Stimulated activated CD4-positive, alpha-beta T cell treated with anti-CD3 and anti-CD28 coated beads, TNF-alpha, amount 100 ng/mL, for 48 hours (primary cell): Measurements from ENCODE around the gene NPIPA1.
A peak's percentile ranks its signal among the peaks of the same experiment; 100 is the strongest.
"Not testable (repeated sequence)": the region's sequence is repeated elsewhere in the genome, so short reads cannot be mapped to it uniquely, and the experiment has no call there.

Experiments
- DNase-seq, 3 donors: peaks; one replicate each; pipeline ENCODE4 v3.0.0-alpha.2; 2020; ENCODE audit warnings: low read depth in 3 of 3

The NPIPA1 gene

DNA sequence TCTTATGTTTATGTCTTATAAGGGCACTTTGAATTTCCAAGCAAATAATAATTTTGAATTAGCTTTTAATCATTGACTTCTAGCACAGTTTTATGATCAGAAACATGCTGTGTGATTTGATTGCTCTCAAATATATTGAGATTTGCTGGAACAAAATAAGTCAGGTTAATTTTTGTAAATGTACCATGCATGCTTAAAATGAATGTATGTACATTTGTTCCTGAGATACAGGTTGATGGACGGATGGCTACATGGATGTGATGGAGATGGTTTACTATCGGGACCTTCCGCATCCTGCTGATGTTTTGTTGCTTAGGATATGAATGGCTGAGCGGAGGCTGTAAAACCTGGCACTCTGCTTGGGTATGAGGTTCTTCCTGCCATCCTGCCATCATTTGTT is at the start of gene NPIPA1:
Gene NPIPA1, plus strand, starts transcription at position 301 of the 400 bp plus-strand sequence. Its CDS starts 0 bp downstream, at position 301.
- not testable (repeated sequence) for DNase-seq

DNA sequence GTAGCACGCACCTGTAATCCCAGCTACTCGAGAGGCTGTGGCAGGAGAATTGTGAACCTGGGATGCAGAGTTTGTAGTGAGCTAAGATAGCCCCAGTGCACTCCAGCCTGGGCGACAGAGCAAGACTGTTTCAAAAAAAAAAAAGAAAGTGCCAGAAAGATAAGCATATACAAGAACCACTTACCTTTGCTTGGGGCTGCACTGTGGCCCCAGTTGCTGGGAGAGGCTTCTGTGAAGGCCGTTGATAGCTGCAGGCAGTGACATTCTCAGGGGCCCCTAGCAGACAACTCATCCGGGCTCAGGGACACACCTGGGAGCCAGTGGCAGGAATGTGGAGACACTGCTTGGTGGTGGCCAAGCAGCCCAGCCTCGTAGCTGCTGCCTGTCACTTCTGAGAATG is 45.1 kb upstream of the NPIPA1 start:
- DNase-seq, result not testable (repeated sequence)

DNA sequence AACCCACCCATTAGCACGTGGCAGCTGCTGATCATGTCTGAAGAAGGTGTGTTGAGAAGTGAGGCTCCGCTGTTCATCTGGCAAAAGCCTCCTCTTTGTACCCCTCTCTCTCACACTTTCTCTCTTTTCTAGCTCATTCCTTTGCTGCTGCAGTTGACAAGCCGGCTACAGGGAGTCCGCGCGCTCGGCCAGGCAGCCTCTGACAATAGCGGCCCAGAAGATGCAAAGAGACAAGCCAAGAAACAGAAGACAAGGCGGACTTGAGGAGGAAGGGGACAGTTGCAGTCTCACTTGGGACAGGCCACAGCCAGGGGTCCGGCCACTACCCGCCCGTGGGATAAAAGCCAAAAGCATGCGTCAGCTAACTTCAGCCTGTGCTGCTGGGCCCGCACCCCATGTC is 41.9 kb upstream of the NPIPA1 start:
- DNase-seq, result not testable (repeated sequence)

DNA sequence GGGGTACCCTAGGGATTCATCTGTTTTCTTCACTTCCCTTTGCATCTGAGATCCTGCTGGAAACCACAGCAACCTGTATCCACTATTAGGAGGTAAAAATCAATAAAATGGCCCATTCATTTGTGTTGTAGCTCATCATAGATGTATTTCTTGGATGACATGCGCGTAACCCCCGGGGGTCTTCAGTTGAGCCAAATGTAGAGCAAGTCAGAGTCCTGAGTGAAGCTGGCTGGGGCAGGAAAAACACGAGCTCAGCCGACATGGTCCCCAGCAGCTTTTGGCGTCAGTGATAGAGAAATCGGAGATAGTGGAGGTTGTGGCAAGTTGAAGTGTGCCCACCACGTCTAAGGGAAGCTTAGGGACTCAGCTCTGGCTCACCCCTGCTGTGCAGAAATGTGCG is 41.2 kb upstream of the NPIPA1 start:
- not testable (repeated sequence) for DNase-seq

DNA sequence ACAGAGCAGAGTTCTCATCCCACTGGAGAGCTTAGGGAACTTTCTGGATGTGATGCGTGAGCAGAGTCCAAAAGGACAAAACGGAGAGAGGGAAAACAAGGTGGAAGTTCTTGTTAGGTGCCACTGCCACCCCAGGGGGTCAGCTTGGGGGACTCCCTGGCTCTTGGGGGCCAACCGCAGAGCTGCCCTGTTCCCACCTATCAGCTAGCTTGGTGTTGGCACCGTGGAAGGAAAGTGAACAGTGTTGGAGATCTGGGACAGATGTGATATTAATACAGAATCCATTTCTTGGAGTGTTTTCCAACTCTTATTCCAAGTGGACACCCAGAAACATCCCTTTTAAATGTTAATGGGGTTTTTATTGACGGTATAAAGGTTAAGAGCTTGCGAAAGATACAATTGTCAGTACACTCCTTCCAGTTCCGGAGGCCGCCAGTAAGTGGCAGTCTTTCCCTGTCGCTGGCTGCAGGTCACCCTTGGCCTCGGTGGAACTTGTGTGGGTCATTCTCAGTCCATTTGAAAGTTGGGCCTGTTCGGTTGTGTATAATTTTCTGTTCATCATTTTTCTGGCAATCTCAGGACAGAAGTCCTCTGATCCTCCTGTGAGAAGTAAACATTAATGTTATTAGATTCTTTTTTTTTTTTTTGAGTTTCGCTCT is 40.1 kb upstream of the NPIPA1 start:
- not testable (repeated sequence) for DNase-seq

DNA sequence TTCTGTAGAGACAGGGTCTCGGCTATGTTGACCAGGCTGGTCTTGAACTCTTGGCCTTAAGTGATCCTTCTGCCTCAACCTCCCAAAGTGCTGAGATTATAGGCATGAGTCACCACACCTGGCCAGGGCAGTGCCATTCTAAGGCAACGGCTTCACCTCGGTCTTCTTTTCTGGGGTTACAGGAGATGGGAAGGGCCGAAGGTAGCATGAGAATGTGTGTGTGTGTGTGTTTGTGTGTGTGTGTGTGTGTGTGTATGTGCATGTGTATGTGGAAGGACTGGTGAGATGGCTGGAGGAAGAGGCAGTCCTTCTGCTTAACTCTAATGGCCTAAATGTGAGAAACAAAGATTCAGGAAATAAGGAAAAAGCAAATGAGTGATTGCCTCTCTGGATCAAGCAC is 39.1 kb upstream of the NPIPA1 start:
- DNase-seq, result not testable (repeated sequence)

GRCh38 chr16:14903191-14903957 is 33.9 kb upstream of the NPIPA1 start:
- DNase-seq, result not testable (repeated sequence)

GRCh38 chr16:14909744-14910143 is 27.5 kb upstream of the NPIPA1 start:
- DNase-seq, result not testable (repeated sequence)

- DNase-seq, result not testable (repeated sequence)
Observed at GRCh38 chr16:14910833-14911629, 26.2 kb upstream of the NPIPA1 start.

DNA sequence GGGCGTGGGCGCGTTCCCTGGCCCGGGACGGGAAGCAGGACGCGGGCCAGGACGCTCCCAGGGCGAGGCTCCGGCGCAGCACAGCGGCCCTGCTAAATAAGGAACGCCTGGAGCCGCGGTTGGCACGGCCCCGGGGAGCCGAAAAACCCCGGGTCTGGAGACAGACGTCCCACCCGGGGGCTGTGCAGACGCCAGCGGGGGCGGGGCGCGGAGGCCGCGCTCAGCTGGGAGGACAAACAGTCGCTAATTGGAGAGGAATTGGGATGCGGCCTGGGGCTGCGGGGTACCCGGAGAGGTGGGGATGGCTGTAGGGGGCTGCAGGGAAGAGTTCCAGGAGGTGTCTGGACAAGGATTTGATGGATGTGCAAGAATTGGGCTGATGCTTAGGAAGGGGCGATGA is 25.3 kb upstream of the NPIPA1 start:
- DNase-seq, result peak in 2 of 3 donors; percentile 16 to 38

DNA sequence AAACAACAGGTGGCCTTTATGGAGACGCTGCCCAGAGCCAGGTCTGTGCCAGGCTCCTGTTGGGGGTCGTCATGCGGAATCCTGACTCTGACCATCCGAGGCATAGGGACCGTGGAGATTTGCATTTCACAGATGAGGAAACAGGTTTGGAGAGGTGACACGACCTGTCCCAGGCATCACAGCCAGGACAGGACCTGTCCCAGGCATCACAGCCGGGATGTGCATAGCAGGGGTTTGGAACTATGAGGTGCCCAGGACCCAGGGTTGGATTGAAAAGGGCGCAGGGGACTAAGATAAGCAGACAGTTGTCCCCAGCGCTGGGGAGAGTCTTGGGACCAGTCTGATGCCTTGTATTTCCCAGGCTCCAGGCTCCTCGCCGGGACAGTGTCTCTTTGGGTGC is 24.7 kb upstream of the NPIPA1 start:
- not testable (repeated sequence) for DNase-seq

GRCh38 chr16:14918504-14918903 is 18.7 kb upstream of the NPIPA1 start:
- DNase-seq, result not testable (repeated sequence)

DNA sequence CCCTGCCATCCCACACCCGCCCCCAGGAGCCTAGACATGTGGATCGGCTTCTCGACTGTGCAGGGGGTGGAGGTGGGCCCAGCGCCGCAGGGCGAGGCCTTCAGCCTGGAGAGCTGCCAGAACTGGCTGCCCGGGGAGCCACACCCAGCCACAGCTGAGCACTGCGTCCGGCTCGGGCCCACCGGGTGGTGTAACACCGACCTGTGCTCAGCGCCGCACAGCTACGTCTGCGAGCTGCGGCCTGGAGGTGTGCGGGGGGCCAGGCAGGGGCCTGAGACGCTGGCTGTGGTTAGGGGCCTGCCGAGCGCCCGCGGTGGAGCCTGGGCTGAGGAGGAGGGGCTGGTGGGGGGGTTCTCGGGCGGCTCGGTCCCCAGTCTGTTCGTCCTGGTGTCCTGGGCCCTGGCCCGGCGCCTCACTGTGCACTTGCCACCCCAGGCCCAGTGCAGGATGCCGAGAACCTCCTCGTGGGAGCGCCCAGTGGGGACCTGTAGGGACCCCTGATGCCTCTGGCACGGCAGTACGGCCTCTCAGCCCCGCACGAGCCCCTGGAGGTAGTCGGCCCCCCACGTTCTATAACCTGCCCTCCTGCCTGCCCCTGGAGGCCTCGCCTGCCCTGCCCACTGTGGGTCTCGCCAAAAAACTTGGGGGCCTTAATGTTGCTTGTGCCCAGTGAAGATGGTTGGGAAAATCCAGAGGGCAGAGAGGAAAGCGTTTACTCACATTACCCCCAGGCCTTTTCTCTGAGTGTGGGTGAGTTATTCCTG is 17.2 kb upstream of the NPIPA1 start:
- DNase-seq, result not testable (repeated sequence)

DNA sequence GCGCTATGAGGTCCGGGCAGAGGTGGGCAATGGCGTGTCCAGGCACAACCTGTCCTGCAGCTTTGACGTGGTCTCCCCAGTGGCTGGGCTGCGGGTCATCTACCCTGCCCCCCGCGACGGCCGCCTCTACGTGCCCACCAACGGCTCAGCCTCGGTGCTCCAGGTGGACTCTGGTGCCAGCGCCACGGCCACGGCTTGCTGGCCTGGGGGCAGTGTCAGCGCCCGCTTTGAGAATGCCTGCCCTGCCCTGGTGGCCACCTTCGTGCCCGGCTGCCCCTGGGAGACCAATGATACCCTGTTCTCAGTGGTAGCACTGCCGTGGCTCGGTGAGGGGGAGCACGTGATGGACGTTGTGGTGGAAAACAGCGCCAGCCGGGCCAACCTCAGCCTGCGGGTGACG is 15.0 kb upstream of the NPIPA1 start:
- not testable (repeated sequence) for DNase-seq

- not testable (repeated sequence) for DNase-seq
Observed at GRCh38 chr16:14922968-14923367, 14.3 kb upstream of the NPIPA1 start.

- not testable (repeated sequence) for DNase-seq
Observed at GRCh38 chr16:14923394-14924088, 13.7 kb upstream of the NPIPA1 start.

DNA sequence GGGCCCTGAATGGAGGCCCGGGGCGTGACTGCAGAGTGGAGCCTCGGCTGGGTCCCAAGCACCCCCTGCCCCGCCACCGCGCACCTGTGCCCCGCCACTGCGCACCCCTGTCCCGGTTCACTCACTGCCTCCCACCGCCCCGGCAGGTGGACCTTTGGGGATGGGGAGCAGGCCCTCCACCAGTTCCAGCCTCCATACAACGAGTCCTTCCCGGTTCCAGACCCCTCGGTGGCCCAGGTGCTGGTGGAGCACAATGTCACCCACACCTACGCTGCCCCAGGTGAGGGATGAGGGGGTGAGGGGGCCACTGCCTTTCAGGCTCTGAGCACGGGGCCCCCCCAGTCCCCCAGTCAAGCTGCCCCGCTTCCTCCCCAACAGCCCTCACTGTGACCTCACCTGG is 12.9 kb upstream of the NPIPA1 start:
- not testable (repeated sequence) for DNase-seq

DNA sequence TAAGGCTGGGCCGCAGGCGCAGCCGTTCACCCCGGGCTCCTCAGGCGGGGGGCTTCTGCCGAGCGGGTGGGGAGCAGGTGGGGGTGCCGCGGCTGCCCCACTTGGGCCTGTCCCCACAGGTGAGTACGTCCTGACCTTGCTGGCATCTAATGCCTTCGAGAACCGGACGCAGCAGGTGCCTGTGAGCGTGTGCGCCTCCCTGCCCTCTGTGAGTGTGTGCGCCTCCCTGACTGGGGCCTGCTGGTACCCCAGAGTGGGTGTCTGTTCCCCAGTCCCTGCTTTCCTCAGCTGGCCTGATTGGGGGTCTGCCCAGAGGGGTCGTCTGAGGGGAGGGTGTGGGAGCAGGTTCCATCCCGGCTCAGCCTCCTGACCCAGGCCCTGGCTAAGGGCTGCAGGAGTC is 12.3 kb upstream of the NPIPA1 start:
- DNase-seq, result not testable (repeated sequence)

DNA sequence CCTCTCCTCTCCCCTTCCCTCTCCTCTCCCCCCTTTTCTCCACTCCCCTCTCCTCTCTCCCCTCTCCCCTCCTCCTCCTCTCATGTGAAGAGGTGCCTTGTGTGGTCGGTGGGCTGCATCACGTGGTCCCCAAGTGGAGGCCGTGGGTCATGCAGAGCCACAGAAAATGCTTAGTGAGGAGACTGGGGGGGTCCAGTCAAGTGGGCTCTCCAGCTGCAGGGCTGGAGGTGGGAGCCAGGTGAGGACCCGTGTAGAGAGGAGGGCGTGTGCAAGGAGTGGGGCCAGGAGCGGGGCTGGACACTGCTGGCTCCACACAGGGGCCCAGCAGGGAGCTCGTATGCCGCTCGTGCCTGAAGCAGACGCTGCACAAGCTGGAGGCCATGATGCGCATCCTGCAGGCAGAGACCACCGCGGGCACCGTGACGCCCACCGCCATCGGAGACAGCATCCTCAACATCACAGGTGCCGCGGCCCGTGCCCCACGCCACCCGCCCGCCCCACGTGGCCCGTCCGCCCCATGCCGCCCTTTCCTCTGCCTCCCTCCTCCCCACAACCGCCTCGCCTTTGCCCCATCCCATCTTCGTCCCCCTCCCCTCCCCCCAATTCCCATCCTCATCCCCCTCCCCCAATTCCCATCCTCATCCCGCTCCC is 9.1 kb upstream of the NPIPA1 start:
- not testable (repeated sequence) for DNase-seq

GRCh38 chr16:14929176-14929575 is 8.1 kb upstream of the NPIPA1 start:
- DNase-seq, result not testable (repeated sequence)
